ENCODE data around the gene DNAH6. TPM values are rescaled to one million over a fixed set of nuclear protein-coding genes. Genes with fewer than 3 reads are reported as not detected.

The DNAH6 gene
- total RNA-seq, 1 experiment from 2014 or later = not detected

- ChIA-PET POLR2A (ENCODE audit: low non-redundant PET) (no interaction called here), CTCF (no interaction called here)
- Histone ChIP-seq H3K9me3 (ENCODE audit: low read depth, low read length, poor library complexity, severe bottlenecking) (no peaks in the 10 kb centered on the region), H3K4me3 (ENCODE audit: low read depth, low read length, poor library complexity, severe bottlenecking) (no peak overlapping the region), H3K27ac (ENCODE audit: low read depth, low read length, poor library complexity, severe bottlenecking) (no peak overlapping the region), H3K4me1 (ENCODE audit: insufficient read depth, low read length, poor library complexity, severe bottlenecking) (no peaks in the 10 kb centered on the region), H3K27me3 (replicated peaks; ENCODE audit: insufficient read depth, low read depth, low read length, poor library complexity) (peaks cover 8% of the 10 kb centered on the region), H3K36me3 (ENCODE audit: insufficient read depth, low read length, poor library complexity, severe bottlenecking) (no peaks in the 10 kb centered on the region)
- BruUV-seq (replicated peaks) = no TSS peak
- no peak for TF ChIP-seq CTCF (conservative IDR thresholded peaks at IDR 0.05; ENCODE audit: low read depth, low read length)
- no peak for TF ChIP-seq EZH2 (IDR thresholded peaks at IDR 0.05; ENCODE audit: borderline replicate concordance, low read depth, low read length, poor library complexity, severe bottlenecking)
- intact Hi-C loops (cut with micrococcal nuclease; ENCODE audit: unreplicated experiment) = no loop called here
- DNase-seq (ENCODE audit: low spot score) = no peak
Observed at GRCh38 chr2:84628486-84628885, 112.2 kb downstream of the DNAH6 start.

- no peak for TF ChIP-seq CTCF (conservative IDR thresholded peaks at IDR 0.05; ENCODE audit: low read depth, low read length)
- no peak for TF ChIP-seq EZH2 (IDR thresholded peaks at IDR 0.05; ENCODE audit: borderline replicate concordance, low read depth, low read length, poor library complexity, severe bottlenecking)
- BruUV-seq (replicated peaks) = no TSS peak
- ChIA-PET POLR2A (ENCODE audit: low non-redundant PET) (no interaction called here), CTCF (no interaction called here)
- Histone ChIP-seq H3K4me1 (ENCODE audit: insufficient read depth, low read length, poor library complexity, severe bottlenecking) (no peaks in the 10 kb centered on the region), H3K27me3 (replicated peaks; ENCODE audit: insufficient read depth, low read depth, low read length, poor library complexity) (peaks cover 12% of the 10 kb centered on the region), H3K27ac (ENCODE audit: low read depth, low read length, poor library complexity, severe bottlenecking) (no peak overlapping the region), H3K9me3 (ENCODE audit: low read depth, low read length, poor library complexity, severe bottlenecking) (no peaks in the 10 kb centered on the region), H3K4me3 (ENCODE audit: low read depth, low read length, poor library complexity, severe bottlenecking) (no peak overlapping the region), H3K36me3 (ENCODE audit: insufficient read depth, low read length, poor library complexity, severe bottlenecking) (no peaks in the 10 kb centered on the region)
- no peak for DNase-seq (ENCODE audit: low spot score)
- intact Hi-C loops (cut with micrococcal nuclease; ENCODE audit: unreplicated experiment) = no loop called here
Observed at GRCh38 chr2:84629550-84629949, 113.3 kb downstream of the DNAH6 start.

GRCh38 chr2:84631047-84631446 lies 114.7 kb downstream of the DNAH6 start:
- H3K4me1 ChIP-seq (ENCODE audit: insufficient read depth, low read length, poor library complexity, severe bottlenecking) = no peaks in the 10 kb centered on the region
- ChIA-PET POLR2A (ENCODE audit: low non-redundant PET) (no interaction called here), CTCF (no interaction called here)
- peaks cover 12% of the 10 kb centered on the region for H3K27me3 ChIP-seq (replicated peaks; ENCODE audit: insufficient read depth, low read depth, low read length, poor library complexity)
- TF ChIP-seq EZH2 (IDR thresholded peaks at IDR 0.05; ENCODE audit: borderline replicate concordance, low read depth, low read length, poor library complexity, severe bottlenecking) = no peak
- TF ChIP-seq CTCF (conservative IDR thresholded peaks at IDR 0.05; ENCODE audit: low read depth, low read length) = peak; percentile 57
- no peak overlapping the region for H3K27ac ChIP-seq (ENCODE audit: low read depth, low read length, poor library complexity, severe bottlenecking)
- intact Hi-C loops (cut with micrococcal nuclease; ENCODE audit: unreplicated experiment) = loop anchor here (1.0 kb wide), 1 partner anchor 136 kb away; no protein-coding TSS in a partner anchor
- no peaks in the 10 kb centered on the region for H3K36me3 ChIP-seq (ENCODE audit: insufficient read depth, low read length, poor library complexity, severe bottlenecking)
- H3K4me3 ChIP-seq (ENCODE audit: low read depth, low read length, poor library complexity, severe bottlenecking) = no peak overlapping the region
- peak; percentile 38 for DNase-seq (ENCODE audit: low spot score)
- no TSS peak for BruUV-seq (replicated peaks)
- no peaks in the 10 kb centered on the region for H3K9me3 ChIP-seq (ENCODE audit: low read depth, low read length, poor library complexity, severe bottlenecking)
